Measurements from ENCODE around the gene CAPN11.

- TF ChIP-seq, protein P1, sequence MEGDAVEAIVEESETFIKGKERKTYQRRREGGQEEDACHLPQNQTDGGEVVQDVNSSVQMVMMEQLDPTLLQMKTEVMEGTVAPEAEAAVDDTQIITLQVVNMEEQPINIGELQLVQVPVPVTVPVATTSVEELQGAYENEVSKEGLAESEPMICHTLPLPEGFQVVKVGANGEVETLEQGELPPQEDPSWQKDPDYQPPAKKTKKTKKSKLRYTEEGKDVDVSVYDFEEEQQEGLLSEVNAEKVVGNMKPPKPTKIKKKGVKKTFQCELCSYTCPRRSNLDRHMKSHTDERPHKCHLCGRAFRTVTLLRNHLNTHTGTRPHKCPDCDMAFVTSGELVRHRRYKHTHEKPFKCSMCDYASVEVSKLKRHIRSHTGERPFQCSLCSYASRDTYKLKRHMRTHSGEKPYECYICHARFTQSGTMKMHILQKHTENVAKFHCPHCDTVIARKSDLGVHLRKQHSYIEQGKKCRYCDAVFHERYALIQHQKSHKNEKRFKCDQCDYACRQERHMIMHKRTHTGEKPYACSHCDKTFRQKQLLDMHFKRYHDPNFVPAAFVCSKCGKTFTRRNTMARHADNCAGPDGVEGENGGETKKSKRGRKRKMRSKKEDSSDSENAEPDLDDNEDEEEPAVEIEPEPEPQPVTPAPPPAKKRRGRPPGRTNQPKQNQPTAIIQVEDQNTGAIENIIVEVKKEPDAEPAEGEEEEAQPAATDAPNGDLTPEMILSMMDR (IDR thresholded peaks at IDR 0.05; ENCODE audit: low read depth, low read length, missing input control): no peak
- TF ChIP-seq TAF1 (conservative IDR thresholded peaks at IDR 0.05) (no peak), YY1 (IDR thresholded peaks at IDR 0.05) (no peak), REST (IDR thresholded peaks at IDR 0.05) (no peak), RAD21 (IDR thresholded peaks at IDR 0.05) (no peak), NR2F2 (IDR thresholded peaks at IDR 0.05) (no peak)
- TF ChIP-seq, protein P2, sequence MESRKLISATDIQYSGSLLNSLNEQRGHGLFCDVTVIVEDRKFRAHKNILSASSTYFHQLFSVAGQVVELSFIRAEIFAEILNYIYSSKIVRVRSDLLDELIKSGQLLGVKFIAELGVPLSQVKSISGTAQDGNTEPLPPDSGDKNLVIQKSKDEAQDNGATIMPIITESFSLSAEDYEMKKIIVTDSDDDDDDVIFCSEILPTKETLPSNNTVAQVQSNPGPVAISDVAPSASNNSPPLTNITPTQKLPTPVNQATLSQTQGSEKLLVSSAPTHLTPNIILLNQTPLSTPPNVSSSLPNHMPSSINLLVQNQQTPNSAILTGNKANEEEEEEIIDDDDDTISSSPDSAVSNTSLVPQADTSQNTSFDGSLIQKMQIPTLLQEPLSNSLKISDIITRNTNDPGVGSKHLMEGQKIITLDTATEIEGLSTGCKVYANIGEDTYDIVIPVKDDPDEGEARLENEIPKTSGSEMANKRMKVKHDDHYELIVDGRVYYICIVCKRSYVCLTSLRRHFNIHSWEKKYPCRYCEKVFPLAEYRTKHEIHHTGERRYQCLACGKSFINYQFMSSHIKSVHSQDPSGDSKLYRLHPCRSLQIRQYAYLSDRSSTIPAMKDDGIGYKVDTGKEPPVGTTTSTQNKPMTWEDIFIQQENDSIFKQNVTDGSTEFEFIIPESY (IDR thresholded peaks at IDR 0.05): no peak
- TF ChIP-seq, protein P3, sequence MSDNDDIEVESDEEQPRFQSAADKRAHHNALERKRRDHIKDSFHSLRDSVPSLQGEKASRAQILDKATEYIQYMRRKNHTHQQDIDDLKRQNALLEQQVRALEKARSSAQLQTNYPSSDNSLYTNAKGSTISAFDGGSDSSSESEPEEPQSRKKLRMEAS (IDR thresholded peaks at IDR 0.05): no peak
Measured at GRCh38 chr6:44190715-44191114, 32.1 kb downstream of the CAPN11 start.

Measured in liver (tissue), 3 donors.